Heart right ventricle (tissue), 16 donors: ENCODE measurements around the gene HLA-DRA. TPM values are rescaled to one million over a fixed set of nuclear protein-coding genes. Genes with fewer than 3 reads are reported as not detected.
"Not testable (repeated sequence)": the region's sequence is repeated elsewhere in the genome, so short reads cannot be mapped to it uniquely, and the experiment has no call there.

Experiments used
- ATAC-seq, 8 donors: fragments of 200-7000 bp; cut with Tn5 transposase; one replicate each; pipeline ENCODE4 v1.9.1; 2020; ENCODE audit warnings: mild to moderate bottlenecking in 8 of 8, moderate library complexity in 8 of 8, moderate number of reproducible peaks in 1 of 8
- DNase-seq, 2 donors: peaks; one replicate each; pipeline ENCODE4 v3.0.0-alpha.2; 2020
- H3K27ac ChIP-seq, 10 donors: fragments of 200-600 bp; sonication (generic) in 2 of 10; one replicate each; pipeline versions ENCODE4 v1.5.0 to v1.8.0; 2020 to 2022; ENCODE audit warnings: mild to moderate bottlenecking in 3 of 10
- H3K27me3 ChIP-seq, 7 donors: fragments of 200-600 bp; one replicate each; pipeline ENCODE4 v1.8.0; 2021 to 2022; ENCODE audit warnings: mild to moderate bottlenecking in 2 of 7
- H3K36me3 ChIP-seq, 9 donors: fragments of 200-600 bp; sonication (generic) in 1 of 9; one replicate each; pipeline versions ENCODE4 v1.5.0 to v1.8.0; 2020 to 2022; ENCODE audit warnings: mild to moderate bottlenecking in 2 of 9
- H3K4me1 ChIP-seq, 9 donors: fragments of 200-600 bp; sonication (generic) in 1 of 9; one replicate each; pipeline versions ENCODE4 v1.5.0 to v1.8.0; 2020 to 2022; ENCODE audit warnings: mild to moderate bottlenecking in 4 of 9
- H3K4me3 ChIP-seq, 10 donors: fragments of 200-600 bp; sonication (generic) in 2 of 10; one replicate each; pipeline versions ENCODE4 v1.5.0 to v1.8.0; 2020 to 2022; ENCODE audit warnings: mild to moderate bottlenecking in 7 of 10, moderate library complexity in 2 of 10
- H3K9me3 ChIP-seq, 11 donors: fragments of 200-600 bp in 10 of 11; sonication (generic) in 2 of 11; one replicate each; pipeline versions ENCODE4 v1.5.0 to v1.8.0; 2013 to 2022; ENCODE audit warnings: mild to moderate bottlenecking in 2 of 11, control low read depth in 1 of 11, moderate library complexity in 1 of 11
- CTCF ChIP-seq, 9 donors: fragments of 200-600 bp; sonication (generic) in 2 of 9; IDR thresholded peaks; one replicate each; pipeline versions ENCODE4 v1.5.0 to v1.8.0; 2021 to 2022; ENCODE audit warnings: antibody characterized with exemption in 9 of 9, mild to moderate bottlenecking in 5 of 9, moderate library complexity in 1 of 9
- WGBS, 2 donors: extraction: QIAGEN DNeasy Blood & Tissue Kit; methylation state at CpG; one replicate each; pipeline ENCODE4 v1.1.7; 2013; ENCODE audit warnings: inconsistent platforms in 1 of 2; 5-methylcytosine and 5-hydroxymethylcytosine counted together
- intact Hi-C, 10 donors: fragments of 100-400 bp; cut with DNase I; formaldehyde crosslinking; loops; one replicate each; pipeline versions ENCODE4 v1.11.1 to v1.14.2; 2022
- polyA plus RNA-seq, 2 donors: library from polyadenylated mRNA; stranded (reverse); fragments of 200-250 nt; gene quantifications; one replicate each; pipeline ENCODE4 v1.2.3, GENCODE V29; 2013
- total RNA-seq, 10 donors: library from RNA; stranded (reverse); fragmentation: NEBNext Ultra II Directional in 3 of 10; extraction: Animal tissue kit (Norgen Biotek cat#: 25700) in 3 of 10; gene quantifications; one replicate each; pipeline versions ENCODE4 v1.2.1 to v1.2.4, GENCODE V29; 2021 to 2023
- donor health status: Arrhythmogenic right ventricular cardiomyopathy.
- donor health status: ischemic (EF 13 %, LVEDD 7.1; RV severe dilation, severe dysfunction).
- donor health status: healthy with polysubstance abuse.
- donor health status: DM: no; HTN: yes; CAD: no.
- donor health status: DM: no; HTN: no; CAD: no.
- donor health status: ischemic (EF 25% LVEDD 6.9; RV normal size, moderate dysfunction).
- donor health status: ischemic (EF 25% LVEDD 5.7; RV mildly dilated, moderate dysfunction).
- donor health status: healthy.
- donor health status: DM: yes; HTN: yes; CAD: no.
- donor health status: Ischemic cardiomyopathy.
- donor health status: ischemic (EF 35%, LVEDD 5.7; RV mildly dilated, moderate dysfunction).
- donor health status: nonischemic (EF 11% LVEDD 7.7; RV severe dilation, severe dysfunction).
- donor health status: DM: yes; HTN: yes; CAD: no.
- donor health status: PGD.
- donor health status: ischemic (EF 29% LVEDD 5.4; RV normal size, mild dysfunction).
- donor health status: nonischemic (EF 23%, LVEDD 6.1; RV moderate dilation, normal function).

HLA-DRA gene
- total and polyA plus RNA-seq, 12 donors, result 32.0 to 846 (median 92.0) TPM

GRCh38 chr6:32427934-32428474 lies 11.7 kb upstream of the HLA-DRA start:
- Histone ChIP-seq H3K4me3 (no peak overlapping the region), H3K4me1 (no peaks in the 10 kb centered on the region), H3K36me3 (no peaks in the 10 kb centered on the region), H3K27me3 (peaks cover 0 to 8% (median 0%) of the 10 kb centered on the region in 7 donors), H3K9me3 (no peaks in the 10 kb centered on the region), H3K27ac (no peak overlapping the region)
- ATAC-seq (no peak), DNase-seq (no peak)
- TF ChIP-seq CTCF (IDR thresholded peaks at IDR 0.05), result no peak
- intact Hi-C loops, result loop anchor here in 1 of 10 donors (5.0 kb wide), 1 partner anchor 364 kb away; no protein-coding TSS in a partner anchor
- WGBS, 2 donors, result 89 to 90% methylated on average over 4 of the region's 4 CpGs

GRCh38 chr6:32430179-32430578 lies 9.5 kb upstream of the HLA-DRA start:
- Histone ChIP-seq H3K27me3 (peaks cover 0 to 8% (median 0%) of the 10 kb centered on the region in 7 donors), H3K9me3 (no peaks in the 10 kb centered on the region), H3K27ac (no peak overlapping the region), H3K36me3 (no peaks in the 10 kb centered on the region), H3K4me3 (no peak overlapping the region), H3K4me1 (no peaks in the 10 kb centered on the region)
- no peak for TF ChIP-seq CTCF (IDR thresholded peaks at IDR 0.05)
- ATAC-seq (no peak), DNase-seq (no peak)
- WGBS, 2 donors, result 69 to 88% methylated on average over 3 of the region's 3 CpGs
- intact Hi-C loops, result loop anchor here in 7 of 10 donors (2.0 to 10.0 kb wide), 7 partner anchors 185 to 437 kb away; no protein-coding TSS in a partner anchor

- ATAC-seq (no peak), DNase-seq (no peak)
- TF ChIP-seq CTCF (IDR thresholded peaks at IDR 0.05), result no peak
- Histone ChIP-seq H3K4me1 (no peaks in the 10 kb centered on the region), H3K36me3 (no peaks in the 10 kb centered on the region), H3K9me3 (no peaks in the 10 kb centered on the region), H3K27ac (no peak overlapping the region), H3K4me3 (no peak overlapping the region), H3K27me3 (peaks cover 0 to 8% (median 0%) of the 10 kb centered on the region in 7 donors)
- WGBS, 2 donors, result 57 to 73% methylated on average over 3 of the region's 3 CpGs
- intact Hi-C loops, result loop anchor here in 7 of 10 donors (2.0 to 10.0 kb wide), 7 partner anchors 184 to 436 kb away; no protein-coding TSS in a partner anchor
Measured at GRCh38 chr6:32431142-32431541, 8.5 kb upstream of the HLA-DRA start.

GRCh38 chr6:32432050-32432450 lies 7.6 kb upstream of the HLA-DRA start:
- no peaks in the 10 kb centered on the region for H3K36me3 ChIP-seq
- intact Hi-C loops, result loop anchor here in 6 of 10 donors (1.0 to 10.0 kb wide), 8 partner anchors 183 to 435 kb away; no protein-coding TSS in a partner anchor
- no peak overlapping the region for H3K4me3 ChIP-seq
- peaks cover 0 to 8% (median 0%) of the 10 kb centered on the region in 7 donors for H3K27me3 ChIP-seq
- no peak for ATAC-seq
- 5 to 16% methylated on average over 1 of the region's 1 CpG for WGBS, 2 donors
- TF ChIP-seq CTCF (IDR thresholded peaks at IDR 0.05), result peak in 8 of 9 donors; percentile 17 to 67 (median 60)
- DNase-seq, result no peak
- peaks cover 0 to 4% (median 0%) of the 10 kb centered on the region in 9 donors for H3K4me1 ChIP-seq
- no peaks in the 10 kb centered on the region for H3K9me3 ChIP-seq
- H3K27ac ChIP-seq, result no peak overlapping the region

DNA sequence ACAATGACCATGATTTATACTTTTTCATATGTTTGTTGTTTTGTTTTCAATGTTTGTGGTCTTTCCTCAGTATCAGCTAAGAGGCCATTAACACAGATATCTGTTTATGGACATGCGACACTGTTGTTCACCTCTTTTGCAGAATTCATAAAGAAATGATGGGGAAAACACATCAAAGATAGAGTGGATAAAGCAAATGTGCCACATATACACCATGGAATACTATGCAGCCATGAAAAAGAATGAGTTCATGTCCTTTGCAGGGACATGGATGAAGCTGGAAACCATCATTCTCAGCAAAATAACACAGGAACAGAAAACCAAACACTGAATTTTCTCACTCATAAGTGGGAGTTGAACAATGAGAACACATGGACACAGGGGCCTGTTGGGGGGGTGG lies 5.7 kb upstream of the HLA-DRA start:
- H3K36me3 ChIP-seq, H3K9me3 ChIP-seq, H3K27ac ChIP-seq, DNase-seq, H3K4me3 ChIP-seq, H3K27me3 ChIP-seq, ATAC-seq: not testable (repeated sequence)
- intact Hi-C loops, result loop anchor here in 6 of 10 donors (2.0 to 10.0 kb wide), 7 partner anchors 181 to 433 kb away; no protein-coding TSS in a partner anchor
- WGBS, 2 donors, result 93 to 95% methylated on average over 1 of the region's 1 CpG
- peaks cover 0 to 17% (median 3%) of the 10 kb centered on the region in 9 donors for H3K4me1 ChIP-seq
